HepG2 (cell line): ENCODE results near the gene SEC24D. TPM values are rescaled to one million over a fixed set of nuclear protein-coding genes. Genes with fewer than 3 reads are reported as not detected.

Experiments used
- ATAC-seq: fragments of 200-7000 bp; cut with Tn5 transposase; 3 replicates; pipeline ENCODE4 v1.9.1; 2020; ENCODE audit warnings: mild to moderate bottlenecking, moderate library complexity
- Bru-seq: library from RNA; stranded (reverse); fragments of 400-500 nt; gene quantifications from one replicate; lab custom pipeline; 2021; lab: Mats Ljungman, UMichigan
- BruChase-seq, 2 experiments: library from RNA; stranded (reverse); fragments of 400-500 nt; gene quantifications; one replicate each; lab custom pipeline; 2021; lab: Mats Ljungman, UMichigan
- BruUV-seq: library from RNA; stranded (reverse); fragments of 400-500 nt; replicated peaks from 2 replicates; lab custom pipeline; 2021; lab: Mats Ljungman, UMichigan
- CTCF ChIA-PET: fragments of 300-600 bp; formaldehyde crosslinking; extraction: SDS; loops from one replicate; lab custom pipeline; 2021; ENCODE audit warnings: low total read pairs, inconsistent platforms, low intra/inter-chr PET ratio; lab: Yijun Ruan, JAX
- POLR2A ChIA-PET: fragments of 350-600 bp; sonication (Branson Sonifier 250); formaldehyde crosslinking; loops from one replicate; lab custom pipeline; 2020; ENCODE audit warnings: antibody characterized with exemption, inconsistent platforms; lab: Yijun Ruan, JAX
- DNase-seq: peaks from one replicate; pipeline ENCODE4 v3.0.0-alpha.2; 2015; ENCODE audit warnings: low spot score
- FAIRE-seq: peaks from 3 replicates; lab custom pipeline; 2011; peaks lifted over from hg19 to GRCh38; lab: Jason Lieb, UNC
- H2AFZ ChIP-seq: one replicate; pipeline ENCODE4 v1.6.1; 2011; ENCODE audit warnings: low read length, inconsistent platforms
- H3K27ac ChIP-seq: fragments of 300-600 bp; 3 replicates; pipeline ENCODE4 v1.8.0; 2011; ENCODE audit warnings: mixed run types, mild to moderate bottlenecking, mixed read lengths, low read length, inconsistent platforms; ENCODE audit not compliant: insufficient read depth; ENCODE audit errors: extremely low read length
- H3K27me3 ChIP-seq, 2 experiments: fragments of 200-600 bp in 1 of 2; 2 replicates in 1 of 2; 3 replicates in 1 of 2; pipeline versions ENCODE4 v1.6.0 to v1.8.0; 2011; ENCODE audit warnings: low read length in 2 of 2, mild to moderate bottlenecking in 2 of 2, moderate library complexity in 2 of 2, inconsistent platforms in 1 of 2; ENCODE audit not compliant: insufficient read depth in 2 of 2, control insufficient read depth in 1 of 2
- H3K36me3 ChIP-seq, 2 experiments: fragments of 200-600 bp in 1 of 2; replicated peaks in 1 of 2; 2 replicates in 1 of 2; 3 replicates in 1 of 2; pipeline versions ENCODE4 v1.5.1 to v1.8.0; 2011; ENCODE audit warnings: low read length in 2 of 2, inconsistent platforms in 1 of 2; ENCODE audit not compliant: insufficient read depth in 2 of 2, control insufficient read depth in 1 of 2
- H3K4me1 ChIP-seq: 2 replicates; pipeline ENCODE4 v1.5.1; 2012; ENCODE audit warnings: low read length, inconsistent platforms; ENCODE audit not compliant: insufficient read depth
- H3K4me2 ChIP-seq: 2 replicates; pipeline ENCODE4 v1.6.0; 2011; ENCODE audit warnings: low read depth, low read length, inconsistent platforms
- H3K4me3 ChIP-seq, 3 experiments: fragments of 200-600 bp in 1 of 3; sonication (generic), shearing (Covaris generic) in 1 of 3; replicated peaks in 1 of 3; 2 replicates each; pipeline ENCODE4 v1.5.1; 2011 to 2016; ENCODE audit warnings: low read length in 3 of 3, inconsistent platforms in 2 of 3, low read depth in 2 of 3, mild to moderate bottlenecking in 2 of 3, control low read depth in 1 of 3, mixed read lengths in 1 of 3; ENCODE audit not compliant: insufficient read depth in 1 of 3
- H3K79me2 ChIP-seq: one replicate; pipeline ENCODE4 v1.6.1; 2011; ENCODE audit warnings: low read length, inconsistent platforms; ENCODE audit not compliant: insufficient read depth
- H3K9ac ChIP-seq: 2 replicates; pipeline ENCODE4 v1.6.0; 2011; ENCODE audit warnings: mild to moderate bottlenecking, low read depth, low read length, inconsistent platforms; ENCODE audit not compliant: insufficient read depth
- H3K9me3 ChIP-seq: 2 replicates; pipeline ENCODE4 v1.5.1; 2012; ENCODE audit warnings: mild to moderate bottlenecking, low read length
- H4K20me1 ChIP-seq: 2 replicates; pipeline ENCODE4 v1.6.0; 2011; ENCODE audit warnings: inconsistent platforms, mild to moderate bottlenecking, low read length, moderate library complexity; ENCODE audit not compliant: insufficient read depth
- MTA1 ChIP-seq: sonication (generic); formaldehyde crosslinking; IDR thresholded peaks from 2 replicates; pipeline ENCODE4 v1.4.0; 2020; ENCODE audit warnings: missing genetic modification reagents, mild to moderate bottlenecking, borderline replicate concordance
- RERE ChIP-seq: IDR thresholded peaks from 2 replicates; pipeline ENCODE4 v1.6.1; 2016; ENCODE audit warnings: low read depth, missing genetic modification reagents, missing compliant biosample characterization
- SNRNP70 ChIP-seq: fragments of 200-400 bp; formaldehyde crosslinking; IDR thresholded peaks from 2 replicates; pipeline ENCODE4 v1.6.1; 2017; ENCODE audit warnings: mild to moderate bottlenecking, low read depth, low read length, moderate library complexity
- TCF12 ChIP-seq, 2 experiments: fragments of 450-650 bp in 1 of 2; sonication (generic) in 1 of 2; formaldehyde crosslinking in 1 of 2; IDR thresholded peaks; 2 replicates each; pipeline versions ENCODE4 v1.6.1 to v1.8.0; 2017 to 2022; ENCODE audit warnings: antibody characterized with exemption in 1 of 2, mild to moderate bottlenecking in 1 of 2, missing genetic modification reagents in 1 of 2, moderate library complexity in 1 of 2
- ZBTB20 ChIP-seq: sonication (generic); formaldehyde crosslinking; IDR thresholded peaks from 2 replicates; pipeline ENCODE4 v1.8.1; 2023; ENCODE audit warnings: missing genetic modification reagents, low read depth, mild to moderate bottlenecking, borderline replicate concordance
- ZNF776 ChIP-seq: sonication (generic); formaldehyde crosslinking; IDR thresholded peaks from 2 replicates; pipeline ENCODE4 v1.4.0; 2020; ENCODE audit warnings: mild to moderate bottlenecking, missing genetic modification reagents
- WGBS: methylation state at CpG from one replicate; pipeline ENCODE4 v1.1.6; 2017; ENCODE audit warnings: low lambda C conversion rate; 5-methylcytosine and 5-hydroxymethylcytosine counted together
- in situ Hi-C: cut with HindIII; loops from 2 replicates; pipeline ENCODE4 v1.10.0; 2017; ENCODE audit warnings: low pct_unique_long_range_greater_than_20kb; ENCODE audit not compliant: extremely low pct_ligation_motif_present
- intact Hi-C: fragments of 100-400 bp; cut with micrococcal nuclease; formaldehyde crosslinking; loops from one replicate; pipeline ENCODE4 v1.10.0; 2022; ENCODE audit not compliant: unreplicated experiment
- long read RNA-seq, 2 experiments: library from RNA in 1 of 2; library from polyadenylated mRNA in 1 of 2; stranded (forward) in 1 of 2; unstranded in 1 of 2; transcript quantifications; one replicate each; pipeline ENCODE4 v2.0.0, GENCODE V29; 2019 to 2022
- polyA minus RNA-seq, 3 experiments: library from RNA; depleted of rRNA, polyadenylated mRNA; stranded (reverse); fragments of >200 nt; gene quantifications; 2 replicates each; pipeline ENCODE4 v1.2.3, GENCODE V29; 2011; ENCODE audit warnings: low replicate concordance in 1 of 3
- polyA plus RNA-seq, 8 experiments: library from polyadenylated mRNA; depleted of rRNA in 3 of 8; stranded (reverse) in 7 of 8; unstranded in 1 of 8; fragments of >200 nt; fragmentation: Illumina TruSeq in 4 of 8; extraction: Trizol in 4 of 8; gene quantifications; 2 replicates each; pipeline versions ENCODE4 v1.2.1 to v1.2.3, GENCODE V29; 2011 to 2016; ENCODE audit warnings: low read depth in 4 of 8, missing spikeins in 1 of 8, mixed read lengths in 1 of 8; ENCODE audit not compliant: insufficient read depth in 1 of 8
- total RNA-seq, 5 experiments: library from RNA; depleted of rRNA; stranded (reverse); fragments of >200 nt; fragmentation: Illumina TruSeq; extraction: Trizol; gene quantifications; 2 replicates each; pipeline ENCODE4 v1.2.3, GENCODE V29; 2016; ENCODE audit warnings: low read depth in 1 of 5

Gene SEC24D, protein sequence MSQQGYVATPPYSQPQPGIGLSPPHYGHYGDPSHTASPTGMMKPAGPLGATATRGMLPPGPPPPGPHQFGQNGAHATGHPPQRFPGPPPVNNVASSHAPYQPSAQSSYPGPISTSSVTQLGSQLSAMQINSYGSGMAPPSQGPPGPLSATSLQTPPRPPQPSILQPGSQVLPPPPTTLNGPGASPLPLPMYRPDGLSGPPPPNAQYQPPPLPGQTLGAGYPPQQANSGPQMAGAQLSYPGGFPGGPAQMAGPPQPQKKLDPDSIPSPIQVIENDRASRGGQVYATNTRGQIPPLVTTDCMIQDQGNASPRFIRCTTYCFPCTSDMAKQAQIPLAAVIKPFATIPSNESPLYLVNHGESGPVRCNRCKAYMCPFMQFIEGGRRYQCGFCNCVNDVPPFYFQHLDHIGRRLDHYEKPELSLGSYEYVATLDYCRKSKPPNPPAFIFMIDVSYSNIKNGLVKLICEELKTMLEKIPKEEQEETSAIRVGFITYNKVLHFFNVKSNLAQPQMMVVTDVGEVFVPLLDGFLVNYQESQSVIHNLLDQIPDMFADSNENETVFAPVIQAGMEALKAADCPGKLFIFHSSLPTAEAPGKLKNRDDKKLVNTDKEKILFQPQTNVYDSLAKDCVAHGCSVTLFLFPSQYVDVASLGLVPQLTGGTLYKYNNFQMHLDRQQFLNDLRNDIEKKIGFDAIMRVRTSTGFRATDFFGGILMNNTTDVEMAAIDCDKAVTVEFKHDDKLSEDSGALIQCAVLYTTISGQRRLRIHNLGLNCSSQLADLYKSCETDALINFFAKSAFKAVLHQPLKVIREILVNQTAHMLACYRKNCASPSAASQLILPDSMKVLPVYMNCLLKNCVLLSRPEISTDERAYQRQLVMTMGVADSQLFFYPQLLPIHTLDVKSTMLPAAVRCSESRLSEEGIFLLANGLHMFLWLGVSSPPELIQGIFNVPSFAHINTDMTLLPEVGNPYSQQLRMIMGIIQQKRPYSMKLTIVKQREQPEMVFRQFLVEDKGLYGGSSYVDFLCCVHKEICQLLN
- 51.1 and 78.6 TPM in 2 replicates for total RNA-seq (2016; rRNA removed; fragmentation: Illumina TruSeq; extraction: Trizol)
- 3.7 and 5.0 TPM in 2 replicates for total RNA-seq (2016; cell fraction: cytosol; rRNA removed; fragmentation: Illumina TruSeq; extraction: Trizol; ENCODE audit: low read depth)
- total RNA-seq (2016; cell fraction: insoluble cytoplasmic fraction; rRNA removed; fragmentation: Illumina TruSeq; extraction: Trizol) = 48.9 and 73.2 TPM in 2 replicates
- total RNA-seq (2016; cell fraction: membrane; rRNA removed; fragmentation: Illumina TruSeq; extraction: Trizol) = 14.9 and 16.7 TPM in 2 replicates
- total RNA-seq (2016; cell fraction: nucleus; rRNA removed; fragmentation: Illumina TruSeq; extraction: Trizol) = 63.1 and 69.1 TPM in 2 replicates
- polyA plus RNA-seq (2011; rRNA removed) = 21.6 and 30.0 TPM in 2 replicates
- polyA plus RNA-seq (2011; cell fraction: cytosol; rRNA removed) = 16.7 and 20.5 TPM in 2 replicates
- 34.6 and 53.4 TPM in 2 replicates for polyA plus RNA-seq (2011; cell fraction: nucleus; rRNA removed)
- polyA plus RNA-seq (2012) = 19.7 and 29.9 TPM in 2 replicates
- polyA plus RNA-seq (2016; cell fraction: cytosol; fragmentation: Illumina TruSeq; extraction: Trizol; ENCODE audit: low read depth) = 2.3 and 2.5 TPM in 2 replicates
- polyA plus RNA-seq (2016; cell fraction: insoluble cytoplasmic fraction; fragmentation: Illumina TruSeq; extraction: Trizol; ENCODE audit: low read depth) = 64.1 and 66.0 TPM in 2 replicates
- polyA plus RNA-seq (2016; cell fraction: membrane; fragmentation: Illumina TruSeq; extraction: Trizol; ENCODE audit: low read depth) = 5.7 and 8.1 TPM in 2 replicates
- 37.6 and 38.9 TPM in 2 replicates for polyA plus RNA-seq (2016; cell fraction: nucleus; fragmentation: Illumina TruSeq; extraction: Trizol; ENCODE audit: insufficient read depth, low read depth)
- polyA minus RNA-seq (2011; rRNA and poly(A)+ RNA removed; ENCODE audit: low replicate concordance) = 11.6 and 45.4 TPM in 2 replicates
- polyA minus RNA-seq (2011; cell fraction: cytosol; rRNA and poly(A)+ RNA removed) = 32.8 and 36.6 TPM in 2 replicates
- polyA minus RNA-seq (2011; cell fraction: nucleus; rRNA and poly(A)+ RNA removed) = 99.5 and 125 TPM in 2 replicates
- percentile 92 among the genes with signal in this experiment for Bru-seq, nascent RNA
- BruChase-seq, experiment 1, labeled RNA remaining after a 6-hour chase = percentile 78 among the genes with signal in this experiment
- BruChase-seq, experiment 2, labeled RNA remaining after a 2-hour chase = percentile 79 among the genes with signal in this experiment
- long read RNA-seq, experiment 1, full-length matches to known transcripts = 5 of 20 reads
- long read RNA-seq, experiment 1, partial matches to known transcripts = 8 of 20 reads
- long read RNA-seq, experiment 1, other reads (novel, unspliced or antisense) = 7 of 20 reads
- long read RNA-seq, experiment 2, full-length matches to known transcripts = 9 of 28 reads
- long read RNA-seq, experiment 2, partial matches to known transcripts = 5 of 28 reads
- long read RNA-seq, experiment 2, other reads (novel, unspliced or antisense) = 14 of 28 reads

DNA sequence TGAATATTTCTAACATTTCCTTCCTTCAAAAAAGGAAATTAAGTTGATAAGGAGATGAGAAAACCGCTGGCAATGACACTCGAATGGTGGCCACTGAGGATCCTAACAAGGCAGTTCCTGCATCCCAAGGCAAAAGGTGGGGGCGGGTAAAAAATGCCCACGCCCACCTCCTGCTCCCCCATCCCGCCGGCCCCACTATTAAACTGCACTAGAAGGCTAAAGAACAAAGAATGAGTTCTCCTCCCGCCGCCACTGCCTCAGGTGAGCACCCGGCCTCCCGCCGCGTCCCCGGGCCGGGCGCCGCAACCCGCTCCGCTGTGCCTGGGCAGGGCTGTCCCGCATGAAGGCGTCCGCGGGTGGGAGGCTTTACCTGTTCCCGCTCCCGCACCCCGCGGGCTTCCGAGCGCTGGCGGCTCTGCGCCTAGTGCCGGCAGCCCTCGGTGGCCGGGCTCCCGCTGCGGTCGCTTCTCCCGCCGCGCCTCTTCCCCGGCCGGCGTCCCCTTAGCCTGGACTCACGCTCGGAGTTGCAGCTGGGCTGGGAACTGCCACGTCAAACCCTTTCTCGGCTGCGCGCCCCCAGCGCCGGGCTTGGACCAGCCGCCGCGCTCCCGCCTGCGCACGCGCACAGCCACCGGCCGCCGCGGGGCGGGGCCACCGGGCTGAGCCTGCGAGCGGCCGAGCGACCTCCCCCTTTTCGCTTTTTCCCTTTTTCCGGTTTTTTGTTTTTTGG lies at the start of gene SEC24D:
SEC24D (minus strand) TSS at position 556 of the 730 bp plus-strand sequence. CDS start 2,430 bp downstream, outside the sequence.
- CTCF ChIA-PET = no interaction called here
- H3K27ac ChIP-seq = peak within 1 kb of the TSS; percentile 84
- peaks cover 0 to 20% of the 10 kb centered on the region in 2 experiments; a peak in 4 of 5 replicates for H3K36me3 ChIP-seq
- POLR2A ChIA-PET = interaction anchor here (1.2 to 1.9 kb wide), 5 partner anchors 8 to 618 kb away, joined by 3 to 6 read pairs (median 3); partner anchors contain the start of gene METTL14
- H3K4me1 ChIP-seq = peaks cover 47% of the 10 kb centered on the region
- no peaks in the 10 kb centered on the region for H3K9me3 ChIP-seq
- BruUV-seq = no TSS peak
- H3K9ac ChIP-seq = peak within 1 kb of the TSS; percentile 96
- H2AFZ ChIP-seq = peak within 1 kb of the TSS; percentile 98
- H3K4me3 ChIP-seq = peak within 1 kb of the TSS; percentile 91 to 97 (median 96)
- DNase-seq = peak; percentile 73
- intact Hi-C loops (no loop called here), in situ Hi-C loops (no loop called here)
- peaks cover 2% of the 10 kb centered on the region; the same call in 1 of the 2 replicates for H4K20me1 ChIP-seq
- FAIRE-seq = no peak
- 2% methylated on average over 26 of the region's 69 CpGs for WGBS
- H3K4me2 ChIP-seq = peak within 1 kb of the TSS; percentile 88
- no peaks in the 10 kb centered on the region; a peak in 1 of 5 replicates for H3K27me3 ChIP-seq
- peak; percentile 90 for ATAC-seq
- peaks cover 46% of the 10 kb centered on the region for H3K79me2 ChIP-seq
- TF ChIP-seq ZBTB20 (CRISPR knock-in tag) = no peak
- TF ChIP-seq RERE (CRISPR knock-in tag) = no peak
- no peak for TF ChIP-seq ZNF776
- TF ChIP-seq MTA1 (CRISPR knock-in tag) = peak; percentile 21; the same call in 1 of the 2 replicates
- TF ChIP-seq SNRNP70 = no peak
- no peak for TF ChIP-seq TCF12 (IDR thresholded peaks at IDR 0.05)
- TF ChIP-seq TCF12 (CRISPR knock-in tag; IDR thresholded peaks at IDR 0.05) = 0 out of 2 replicates have a peak, but pooled peaks have one; percentile 63
